GM04503 (cell line): ENCODE results near the gene DUOXA2.

Experiments
- DNase-seq: peaks from one replicate; pipeline ENCODE4 v3.0.0-alpha.2; 2012; ENCODE audit warnings: low read depth

Gene DUOXA2

DNA sequence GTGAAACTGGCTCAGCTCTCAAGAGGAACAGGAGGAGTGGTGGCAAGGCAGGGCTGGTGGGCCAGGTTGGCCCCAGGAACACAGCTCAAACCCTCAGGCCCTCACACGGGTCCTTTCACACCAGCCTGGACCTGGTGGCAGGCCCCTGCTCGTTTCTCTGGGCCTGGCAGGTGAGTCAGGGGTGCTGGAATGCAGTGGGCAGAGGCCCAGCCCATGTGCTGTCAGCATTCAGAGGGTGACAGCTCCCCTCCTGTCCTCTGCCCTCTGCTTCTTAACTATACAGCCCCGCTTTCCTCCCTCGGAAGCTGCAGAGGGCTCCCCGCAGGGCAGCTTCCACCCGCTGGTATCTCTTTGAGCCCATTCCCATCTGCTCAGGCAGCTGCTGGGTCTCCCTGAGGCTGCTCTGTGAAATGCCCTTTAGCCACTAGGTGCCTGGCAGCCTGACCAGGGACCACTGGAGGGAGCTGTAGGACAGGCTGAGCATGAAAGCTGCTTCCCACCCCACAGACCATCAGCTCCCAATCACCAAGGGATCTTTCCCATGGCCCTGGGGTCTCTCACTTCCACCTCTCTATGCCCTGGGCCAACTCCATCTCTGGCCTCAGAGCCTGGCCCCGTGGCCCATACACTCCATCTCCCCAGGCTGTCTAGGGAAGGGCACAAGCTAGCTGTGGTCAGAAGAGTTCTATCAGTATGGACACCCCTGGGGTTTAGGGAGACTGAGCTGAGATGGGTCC lies 48.8 kb downstream of the DUOXA2 start:
- DNase-seq: no peak

DNA sequence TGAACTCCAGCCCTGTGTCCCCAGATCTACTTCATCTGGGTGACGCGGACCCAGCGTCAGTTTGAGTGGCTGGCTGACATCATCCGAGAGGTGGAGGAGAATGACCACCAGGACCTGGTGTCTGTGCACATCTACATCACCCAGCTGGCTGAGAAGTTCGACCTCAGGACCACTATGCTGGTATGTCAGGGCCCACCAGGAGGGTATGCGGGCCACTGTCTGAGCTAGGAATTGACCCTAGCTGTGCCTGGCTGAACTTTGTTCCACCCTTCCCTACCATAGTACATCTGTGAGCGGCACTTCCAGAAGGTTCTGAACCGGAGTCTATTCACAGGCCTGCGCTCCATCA lies 49.4 kb downstream of the DUOXA2 start:
- DNase-seq: no peak

DNA sequence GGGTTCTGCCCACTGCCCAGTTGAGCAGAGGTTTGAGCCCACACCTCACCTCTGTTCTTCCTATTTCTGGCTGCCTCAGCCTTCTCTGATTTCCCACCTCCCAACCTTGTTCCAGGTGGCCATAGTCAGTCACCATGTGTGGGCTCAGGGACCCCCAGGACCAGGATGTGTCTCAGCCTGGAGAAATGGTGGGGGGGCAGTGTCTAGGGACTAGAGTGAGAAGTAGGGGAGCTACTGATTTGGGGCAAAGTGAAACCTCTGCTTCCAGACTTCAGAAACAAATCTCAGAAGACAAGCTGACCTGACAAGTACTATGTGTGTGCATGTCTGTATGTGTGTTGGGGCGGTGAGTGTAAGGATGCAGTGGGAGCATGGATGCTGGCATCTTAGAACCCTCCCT lies 50.8 kb downstream of the DUOXA2 start:
- DNase-seq: no peak

DNA sequence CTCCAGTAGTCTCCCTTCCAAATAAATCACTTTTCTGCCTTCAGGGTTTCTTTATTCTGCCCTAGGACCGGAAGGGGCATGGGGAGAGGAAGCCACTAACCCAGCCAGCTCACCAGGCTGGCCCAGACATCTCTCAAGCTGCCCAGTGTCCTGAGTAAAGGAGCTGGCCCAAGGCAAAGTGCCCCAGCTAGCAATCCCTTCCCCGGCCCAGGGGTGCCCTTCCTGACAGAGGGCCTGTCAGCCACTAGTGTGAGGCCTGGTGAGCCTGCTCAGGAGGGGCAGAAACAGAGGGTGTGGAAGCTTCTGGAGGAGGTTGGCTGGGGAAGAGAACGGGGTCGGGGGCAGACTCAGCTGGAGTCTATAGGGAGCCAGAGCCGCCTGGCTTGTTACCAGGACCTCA lies 51.4 kb downstream of the DUOXA2 start:
- DNase-seq: no peak

DNA sequence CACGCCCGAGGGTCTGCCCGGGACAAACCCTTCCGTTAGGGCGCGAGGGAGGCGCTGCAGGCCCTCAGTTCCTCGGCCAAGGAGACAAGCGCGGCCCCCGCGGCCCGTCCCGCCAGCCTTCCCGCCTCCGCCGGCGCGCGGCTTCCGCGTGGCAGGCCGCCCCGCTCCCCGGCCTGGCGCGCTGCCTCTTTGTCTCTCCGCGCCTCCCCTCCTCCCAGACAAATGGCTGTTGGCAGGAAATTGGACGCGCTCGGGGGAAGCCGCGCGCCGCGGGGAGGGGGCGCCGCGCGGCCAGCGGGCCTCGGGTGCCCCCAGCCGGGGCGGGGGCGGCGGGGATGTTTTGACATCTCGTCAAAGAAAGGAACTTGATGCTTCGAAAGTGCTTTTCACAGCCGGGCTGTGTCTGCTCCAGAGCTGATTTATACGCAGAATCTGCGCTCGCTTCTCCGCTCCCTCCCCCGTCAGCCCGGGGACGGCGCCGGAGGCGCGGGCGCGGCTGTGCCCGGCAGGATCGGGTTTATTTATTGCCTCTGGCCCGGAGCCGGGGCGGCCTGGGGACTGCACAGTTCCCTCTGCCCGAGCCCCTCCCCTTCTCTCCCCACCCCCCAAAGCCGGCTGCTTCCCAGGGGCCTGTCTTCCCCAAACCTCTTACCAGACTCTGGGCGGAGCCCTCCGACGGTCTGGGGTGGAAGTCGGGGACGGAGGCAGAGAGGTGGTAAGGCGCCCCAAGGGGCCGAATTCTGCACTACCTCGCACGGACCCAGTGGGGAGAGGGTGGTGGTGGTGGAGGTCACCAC lies 52.9 kb downstream of the DUOXA2 start:
- DNase-seq: peak; percentile 39

DNA sequence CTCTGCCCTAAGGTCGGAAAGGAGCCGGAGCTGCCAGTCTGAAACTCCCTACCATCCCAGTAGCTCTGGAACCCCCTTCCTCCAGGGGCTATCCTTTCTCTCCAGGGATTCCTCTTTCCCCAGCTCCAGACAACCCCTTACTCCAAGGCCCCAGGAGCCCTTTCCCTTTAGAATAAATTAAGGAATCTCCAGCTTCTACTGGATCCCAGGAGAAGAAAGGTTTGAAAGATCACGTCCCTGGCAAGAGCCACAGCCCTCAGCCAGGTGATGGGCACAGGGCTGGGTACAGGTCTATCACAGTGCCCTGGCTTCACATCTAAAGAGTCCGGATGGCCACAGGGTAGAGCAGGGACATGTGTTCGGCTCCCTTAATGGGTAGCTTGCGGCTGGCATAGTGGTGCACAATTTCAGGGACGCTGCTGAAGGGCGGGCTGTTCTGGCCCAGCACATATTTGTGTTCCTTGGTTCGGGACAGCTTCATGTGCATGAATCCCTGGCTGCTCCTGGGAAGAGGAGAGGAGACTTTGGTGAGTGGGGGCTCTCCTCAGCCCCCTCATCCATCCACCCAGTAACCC lies 53.6 kb downstream of the DUOXA2 start:
- DNase-seq: no peak
